OCI-LY1 (cell line): ENCODE measurements around the gene ACTG2.
"Not testable (repeated sequence)": the region's sequence is repeated elsewhere in the genome, so short reads cannot be mapped to it uniquely, and the experiment has no call there.

Experiments
- H2AFZ ChIP-seq: fragments of 200-600 bp; sonication (generic), shearing (Covaris generic); 2 replicates; pipeline ENCODE4 v1.6.0; 2014; ENCODE audit warnings: antibody characterized with exemption, mild to moderate bottlenecking, low read length
- H3F3A ChIP-seq: fragments of 200-600 bp; sonication (generic), shearing (Covaris generic); 2 replicates; pipeline ENCODE4 v1.6.0; 2014; ENCODE audit warnings: mild to moderate bottlenecking, antibody characterized with exemption, low read length, moderate library complexity; ENCODE audit not compliant: insufficient read depth
- H3K27ac ChIP-seq: fragments of 200-600 bp; sonication (generic); 2 replicates; pipeline ENCODE4 v1.5.1; 2014; ENCODE audit warnings: low read length, mixed run types, mild to moderate bottlenecking, low read depth; ENCODE audit not compliant: poor library complexity, severe bottlenecking
- H3K27me3 ChIP-seq: fragments of 200-600 bp; sonication (generic); 2 replicates; pipeline ENCODE4 v1.6.0; 2014; ENCODE audit warnings: antibody characterized with exemption, mild to moderate bottlenecking, low read length, moderate library complexity; ENCODE audit not compliant: insufficient read depth
- H3K36me3 ChIP-seq: fragments of 200-600 bp; sonication (generic); 2 replicates; pipeline ENCODE4 v1.6.1; 2014; ENCODE audit warnings: mild to moderate bottlenecking, antibody characterized with exemption, low read length, moderate library complexity, mixed read lengths; ENCODE audit not compliant: insufficient read depth
- H3K4me1 ChIP-seq: fragments of 200-600 bp; sonication (generic); 2 replicates; pipeline ENCODE4 v1.5.1; 2014; ENCODE audit warnings: mild to moderate bottlenecking, low read length, moderate library complexity; ENCODE audit not compliant: insufficient read depth, severe bottlenecking
- H3K4me2 ChIP-seq: fragments of 200-600 bp; sonication (generic), shearing (Covaris generic); 2 replicates; pipeline ENCODE4 v1.6.1; 2014; ENCODE audit warnings: low read length
- H3K4me3 ChIP-seq: fragments of 200-600 bp; sonication (generic); 2 replicates; pipeline ENCODE4 v1.5.1; 2014; ENCODE audit warnings: low read length, low read depth, mild to moderate bottlenecking, mixed read lengths; ENCODE audit not compliant: poor library complexity, severe bottlenecking
- H3K79me2 ChIP-seq: fragments of 200-600 bp; shearing (Covaris generic); 2 replicates; pipeline ENCODE4 v1.6.1; 2016; ENCODE audit warnings: mixed run types, low read length, mixed read lengths; ENCODE audit not compliant: insufficient read depth
- H3K9ac ChIP-seq: fragments of 200-600 bp; sonication (generic), shearing (Covaris generic); 2 replicates; pipeline ENCODE4 v1.6.1; 2014; ENCODE audit warnings: mild to moderate bottlenecking, low read length, mixed read lengths
- H3K9me2 ChIP-seq: fragments of 200-600 bp; sonication (generic), shearing (Covaris generic); 2 replicates; pipeline ENCODE4 v1.6.1; 2014; ENCODE audit warnings: low read depth, mild to moderate bottlenecking, low read length, mixed read lengths
- H3K9me3 ChIP-seq: fragments of 200-600 bp; shearing (Covaris generic); 2 replicates; pipeline ENCODE4 v1.6.1; 2014; ENCODE audit warnings: low read length, mixed read lengths
- H4K20me1 ChIP-seq: fragments of 200-600 bp; sonication (generic), shearing (Covaris generic); 2 replicates; pipeline ENCODE4 v1.6.0; 2016; ENCODE audit warnings: mild to moderate bottlenecking, low read length; ENCODE audit not compliant: insufficient read depth
- EZH2 ChIP-seq: fragments of 200-600 bp; sonication (generic), shearing (Covaris generic); IDR thresholded peaks from 2 replicates; pipeline ENCODE4 v1.8.0; 2017; ENCODE audit warnings: borderline replicate concordance, mixed run types, mild to moderate bottlenecking, antibody characterized with exemption, low read length, moderate library complexity, mixed read lengths
- TF ChIP-seq, protein P1 (sequence below): fragments of 200-600 bp; sonication (generic), shearing (Covaris generic); IDR thresholded peaks from 2 replicates; pipeline ENCODE4 v1.5.1; 2017; ENCODE audit warnings: mild to moderate bottlenecking, antibody characterized with exemption, low read length, moderate library complexity, mixed read lengths

Gene ACTG2

DNA sequence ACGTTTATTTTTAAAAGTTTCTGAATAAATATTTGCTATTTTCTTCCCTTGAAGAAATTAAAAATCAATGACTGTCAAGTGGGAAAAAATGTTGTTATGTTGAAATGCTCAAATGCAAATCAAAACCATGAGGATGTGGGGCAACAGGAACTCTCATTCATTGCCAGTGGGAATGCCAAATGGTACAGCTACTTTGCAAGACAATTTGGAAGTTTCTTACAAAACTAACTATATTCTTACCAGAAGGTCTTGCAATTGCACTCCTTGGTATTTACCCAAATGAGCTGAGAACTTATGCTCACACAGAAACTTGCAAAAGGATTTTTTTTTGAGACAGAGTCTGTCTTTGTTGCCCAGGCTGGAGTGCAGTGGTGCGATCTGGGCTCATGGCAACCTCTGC is 7.4 kb upstream of the ACTG2 start:
- Histone ChIP-seq H3K4me3 (no peak overlapping the region), H3K27me3 (no peaks in the 10 kb centered on the region), H3K4me2 (no peak overlapping the region), H3K4me1 (no peaks in the 10 kb centered on the region), H3F3A (no peaks in the 10 kb centered on the region), H3K9me2 (no peaks in the 10 kb centered on the region), H2AFZ (no peak overlapping the region), H3K36me3 (no peaks in the 10 kb centered on the region), H3K79me2 (no peaks in the 10 kb centered on the region), H3K27ac (no peak overlapping the region), H4K20me1 (no peaks in the 10 kb centered on the region), H3K9me3 (no peaks in the 10 kb centered on the region), H3K9ac (no peak overlapping the region)
- TF ChIP-seq, protein P1, sequence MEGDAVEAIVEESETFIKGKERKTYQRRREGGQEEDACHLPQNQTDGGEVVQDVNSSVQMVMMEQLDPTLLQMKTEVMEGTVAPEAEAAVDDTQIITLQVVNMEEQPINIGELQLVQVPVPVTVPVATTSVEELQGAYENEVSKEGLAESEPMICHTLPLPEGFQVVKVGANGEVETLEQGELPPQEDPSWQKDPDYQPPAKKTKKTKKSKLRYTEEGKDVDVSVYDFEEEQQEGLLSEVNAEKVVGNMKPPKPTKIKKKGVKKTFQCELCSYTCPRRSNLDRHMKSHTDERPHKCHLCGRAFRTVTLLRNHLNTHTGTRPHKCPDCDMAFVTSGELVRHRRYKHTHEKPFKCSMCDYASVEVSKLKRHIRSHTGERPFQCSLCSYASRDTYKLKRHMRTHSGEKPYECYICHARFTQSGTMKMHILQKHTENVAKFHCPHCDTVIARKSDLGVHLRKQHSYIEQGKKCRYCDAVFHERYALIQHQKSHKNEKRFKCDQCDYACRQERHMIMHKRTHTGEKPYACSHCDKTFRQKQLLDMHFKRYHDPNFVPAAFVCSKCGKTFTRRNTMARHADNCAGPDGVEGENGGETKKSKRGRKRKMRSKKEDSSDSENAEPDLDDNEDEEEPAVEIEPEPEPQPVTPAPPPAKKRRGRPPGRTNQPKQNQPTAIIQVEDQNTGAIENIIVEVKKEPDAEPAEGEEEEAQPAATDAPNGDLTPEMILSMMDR: no peak
- no peak for TF ChIP-seq EZH2

DNA sequence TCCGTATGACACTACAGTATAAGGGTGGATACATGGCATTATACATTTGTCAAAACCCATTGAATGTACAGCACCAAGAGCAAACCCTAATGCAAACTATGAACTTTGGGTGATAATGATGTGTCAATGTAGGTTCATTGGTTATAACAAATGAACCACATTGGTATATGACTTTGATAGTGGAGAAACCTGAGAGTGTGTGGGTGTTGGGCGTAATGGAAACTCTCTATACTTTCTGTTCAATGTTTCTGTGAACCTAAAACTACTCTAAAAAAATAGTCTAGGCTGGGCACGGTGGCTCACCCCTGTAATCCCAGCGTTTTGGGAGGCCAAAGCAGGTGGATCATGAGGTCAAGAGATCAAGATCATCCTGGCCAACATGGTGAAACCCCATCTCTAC is 6.5 kb upstream of the ACTG2 start:
- no peak overlapping the region for H2AFZ ChIP-seq
- no peaks in the 10 kb centered on the region for H3K4me1 ChIP-seq
- no peak overlapping the region for H3K4me3 ChIP-seq
- no peaks in the 10 kb centered on the region for H3K36me3 ChIP-seq
- H3K9me3 ChIP-seq: no peaks in the 10 kb centered on the region
- no peaks in the 10 kb centered on the region for H3F3A ChIP-seq
- H3K27ac ChIP-seq: no peak overlapping the region
- H3K4me2 ChIP-seq: no peak overlapping the region
- no peaks in the 10 kb centered on the region for H3K27me3 ChIP-seq
- TF ChIP-seq, protein P1: no peak
- TF ChIP-seq EZH2: no peak
- no peaks in the 10 kb centered on the region for H4K20me1 ChIP-seq
- no peaks in the 10 kb centered on the region for H3K9me2 ChIP-seq
- H3K9ac ChIP-seq: no peak overlapping the region
- H3K79me2 ChIP-seq: no peaks in the 10 kb centered on the region

DNA sequence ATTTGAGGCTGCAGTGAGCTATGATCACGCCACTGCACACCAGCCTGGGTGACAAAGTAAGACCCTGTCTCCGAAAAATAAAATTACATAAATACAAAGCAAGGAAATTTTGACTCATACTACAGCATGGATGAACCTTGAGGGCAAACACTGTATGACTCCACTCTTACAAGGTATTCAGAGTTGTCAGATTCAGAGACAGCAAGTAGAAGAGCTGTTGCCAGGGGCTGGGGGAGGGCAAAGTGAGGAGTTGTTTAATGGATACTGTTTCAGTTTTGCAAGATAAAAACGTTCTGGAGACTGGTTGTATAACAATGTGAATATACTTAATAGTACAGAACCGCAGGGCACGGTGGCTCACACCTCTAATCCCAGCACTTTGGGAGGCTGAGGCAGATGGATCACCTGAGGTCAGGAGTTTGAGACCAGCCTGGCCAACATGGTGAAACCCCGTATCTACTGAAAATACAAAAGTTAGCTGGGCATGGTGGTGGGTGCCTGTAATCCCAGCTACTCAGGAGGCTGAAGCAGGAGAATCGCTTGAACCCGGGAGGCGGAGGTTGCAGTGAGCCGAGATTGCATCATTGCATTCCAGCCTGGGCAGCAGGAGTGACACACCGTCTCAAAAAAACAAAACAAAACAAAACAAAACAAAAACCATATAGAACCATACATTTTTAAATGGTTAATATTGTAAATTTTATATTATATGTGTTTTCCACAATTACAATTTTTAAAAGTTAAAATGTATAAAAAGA is 5.0 kb upstream of the ACTG2 start:
- H3K4me1 ChIP-seq, H3K9me2 ChIP-seq, H3K27me3 ChIP-seq, H3K4me3 ChIP-seq, H3F3A ChIP-seq, H4K20me1 ChIP-seq, H2AFZ ChIP-seq, H3K27ac ChIP-seq, H3K4me2 ChIP-seq, H3K9ac ChIP-seq, H3K36me3 ChIP-seq, H3K9me3 ChIP-seq, H3K79me2 ChIP-seq: not testable (repeated sequence)

DNA sequence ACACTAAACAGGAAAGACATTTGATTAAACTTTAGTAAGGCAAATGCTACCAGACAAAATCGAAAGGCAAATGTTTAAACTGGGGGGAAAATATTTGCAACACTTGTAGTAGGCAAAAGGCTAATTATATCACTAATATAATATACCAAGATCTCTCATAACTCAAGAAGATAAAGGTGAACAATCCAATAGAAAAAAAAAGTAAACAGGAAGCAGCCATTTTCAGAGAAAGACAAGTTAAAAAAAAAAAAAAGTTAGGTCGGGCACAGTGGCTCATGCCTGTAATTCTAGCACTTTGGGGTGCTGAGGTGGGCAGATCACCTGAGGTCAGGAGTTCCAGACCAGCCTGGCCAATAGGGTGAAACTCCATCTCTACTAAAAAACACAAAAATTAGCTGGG is 4.4 kb upstream of the ACTG2 start:
- H3K9me2 ChIP-seq: no peaks in the 10 kb centered on the region
- no peaks in the 10 kb centered on the region for H3F3A ChIP-seq
- no peak overlapping the region for H3K4me2 ChIP-seq
- no peak overlapping the region for H3K4me3 ChIP-seq
- TF ChIP-seq, protein P1: no peak
- no peak for TF ChIP-seq EZH2
- no peaks in the 10 kb centered on the region for H3K4me1 ChIP-seq
- no peaks in the 10 kb centered on the region for H3K36me3 ChIP-seq
- H4K20me1 ChIP-seq: no peaks in the 10 kb centered on the region
- no peaks in the 10 kb centered on the region for H3K27me3 ChIP-seq
- no peak overlapping the region for H2AFZ ChIP-seq
- no peaks in the 10 kb centered on the region for H3K79me2 ChIP-seq
- no peak overlapping the region for H3K27ac ChIP-seq
- no peak overlapping the region for H3K9ac ChIP-seq
- H3K9me3 ChIP-seq: no peaks in the 10 kb centered on the region
